Measurements from ENCODE around the gene KLHL29. TPM values are rescaled to one million over a fixed set of nuclear protein-coding genes. Genes with fewer than 3 reads are reported as not detected.

The KLHL29 gene
- total RNA-seq, 1 donor from 2014 or later: 15.1 TPM

DNA sequence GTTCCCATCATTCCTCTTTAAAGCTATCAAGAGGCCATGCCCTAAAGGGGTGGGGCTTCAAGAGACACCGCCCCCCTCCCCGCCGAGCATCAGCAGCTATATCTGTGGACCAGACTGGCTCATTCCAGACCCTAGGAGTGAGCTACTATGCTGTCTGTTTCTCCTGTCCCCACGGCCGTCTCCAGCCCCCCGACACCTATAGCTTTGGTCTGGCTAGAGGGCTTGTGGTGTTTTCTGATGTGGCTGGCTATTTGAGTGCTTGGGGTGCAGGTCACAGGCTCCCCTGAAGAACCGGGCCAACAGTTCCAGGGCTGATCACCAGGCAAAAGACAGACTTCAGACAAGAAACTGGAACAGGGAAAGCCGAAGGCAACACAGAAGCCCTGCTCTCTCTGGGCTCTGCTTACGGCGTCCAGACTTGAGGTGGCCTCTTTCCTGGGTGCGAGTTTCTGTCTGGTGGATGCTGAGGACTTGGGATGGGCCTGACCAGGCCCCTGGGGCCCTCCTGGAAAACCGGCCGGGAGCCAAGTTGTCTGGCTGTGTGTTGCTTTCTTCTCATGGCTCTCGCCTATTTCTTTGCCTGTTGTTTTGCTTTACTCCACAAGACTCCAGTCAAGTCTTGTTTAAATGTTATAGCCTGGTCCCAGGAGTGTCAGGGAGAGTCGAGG, 83.6 kb downstream of the KLHL29 start:
- peaks cover 8% of the 10 kb centered on the region for H3K4me1 ChIP-seq
- H3K27ac ChIP-seq: no peak overlapping the region
- H3K4me3 ChIP-seq: no peak overlapping the region
- no peaks in the 10 kb centered on the region for H3K9me3 ChIP-seq
- DNase-seq: no peak
- intact Hi-C loops (cut with DNase I): no loop called here
- no peaks in the 10 kb centered on the region for H3K36me3 ChIP-seq
- TF ChIP-seq, protein P1, sequence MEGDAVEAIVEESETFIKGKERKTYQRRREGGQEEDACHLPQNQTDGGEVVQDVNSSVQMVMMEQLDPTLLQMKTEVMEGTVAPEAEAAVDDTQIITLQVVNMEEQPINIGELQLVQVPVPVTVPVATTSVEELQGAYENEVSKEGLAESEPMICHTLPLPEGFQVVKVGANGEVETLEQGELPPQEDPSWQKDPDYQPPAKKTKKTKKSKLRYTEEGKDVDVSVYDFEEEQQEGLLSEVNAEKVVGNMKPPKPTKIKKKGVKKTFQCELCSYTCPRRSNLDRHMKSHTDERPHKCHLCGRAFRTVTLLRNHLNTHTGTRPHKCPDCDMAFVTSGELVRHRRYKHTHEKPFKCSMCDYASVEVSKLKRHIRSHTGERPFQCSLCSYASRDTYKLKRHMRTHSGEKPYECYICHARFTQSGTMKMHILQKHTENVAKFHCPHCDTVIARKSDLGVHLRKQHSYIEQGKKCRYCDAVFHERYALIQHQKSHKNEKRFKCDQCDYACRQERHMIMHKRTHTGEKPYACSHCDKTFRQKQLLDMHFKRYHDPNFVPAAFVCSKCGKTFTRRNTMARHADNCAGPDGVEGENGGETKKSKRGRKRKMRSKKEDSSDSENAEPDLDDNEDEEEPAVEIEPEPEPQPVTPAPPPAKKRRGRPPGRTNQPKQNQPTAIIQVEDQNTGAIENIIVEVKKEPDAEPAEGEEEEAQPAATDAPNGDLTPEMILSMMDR (IDR thresholded peaks at IDR 0.05): no peak
- ATAC-seq: no peak
- no peaks in the 10 kb centered on the region for H3K27me3 ChIP-seq

DNA sequence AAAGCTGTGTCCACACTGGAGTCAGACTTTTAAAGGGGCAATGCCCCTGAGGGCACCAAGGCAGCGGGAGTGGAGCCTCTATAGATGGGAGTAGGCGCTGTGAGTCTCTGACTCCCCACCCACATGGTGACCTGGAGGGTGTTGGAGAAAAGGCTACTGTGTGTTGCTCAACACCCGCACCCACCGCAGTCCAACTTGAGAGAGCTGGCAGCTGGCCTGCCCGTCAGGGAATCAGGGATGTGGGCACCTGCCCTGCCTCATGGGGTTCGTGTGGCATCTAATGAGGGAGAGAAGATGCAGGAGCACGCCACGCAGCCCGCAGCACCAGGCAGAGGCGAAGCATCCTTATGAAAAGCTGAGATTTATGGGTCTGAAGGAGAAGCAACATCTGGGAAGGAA, 84.2 kb downstream of the KLHL29 start:
- Histone ChIP-seq H3K27me3 (no peaks in the 10 kb centered on the region), H3K9me3 (no peaks in the 10 kb centered on the region), H3K27ac (no peak overlapping the region), H3K4me3 (no peak overlapping the region), H3K4me1 (peaks cover 8% of the 10 kb centered on the region), H3K36me3 (no peaks in the 10 kb centered on the region)
- DNase-seq (peak; percentile 46), ATAC-seq (no peak)
- TF ChIP-seq, protein P1 (IDR thresholded peaks at IDR 0.05): no peak
- intact Hi-C loops (cut with DNase I): no loop called here

DNA sequence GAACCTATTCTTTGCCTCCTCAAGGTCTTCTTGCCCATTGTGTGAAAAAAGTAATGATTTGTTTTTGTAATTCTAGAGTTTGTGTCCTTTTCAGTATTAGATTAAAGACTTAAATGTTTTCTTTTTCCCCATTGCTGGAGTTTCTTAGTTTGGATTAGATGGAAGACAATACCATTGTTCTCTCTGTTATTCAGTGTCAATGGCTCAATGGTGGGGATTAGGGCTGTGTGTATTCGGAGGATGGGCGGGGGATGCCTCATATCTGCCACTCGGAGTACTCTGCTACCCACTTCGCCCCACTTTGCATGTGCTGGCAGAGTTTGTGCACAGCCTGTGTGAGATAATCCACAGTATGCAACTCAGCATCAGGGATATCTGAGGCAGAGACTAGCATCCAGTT, 90.1 kb downstream of the KLHL29 start:
- DNase-seq: peak; percentile 17
- Histone ChIP-seq H3K4me1 (no peaks in the 10 kb centered on the region), H3K4me3 (no peak overlapping the region), H3K27me3 (no peaks in the 10 kb centered on the region), H3K36me3 (no peaks in the 10 kb centered on the region), H3K27ac (no peak overlapping the region), H3K9me3 (no peaks in the 10 kb centered on the region)
- no peak for ATAC-seq
- intact Hi-C loops (cut with DNase I): no loop called here
- TF ChIP-seq, protein P1 (IDR thresholded peaks at IDR 0.05): no peak

DNA sequence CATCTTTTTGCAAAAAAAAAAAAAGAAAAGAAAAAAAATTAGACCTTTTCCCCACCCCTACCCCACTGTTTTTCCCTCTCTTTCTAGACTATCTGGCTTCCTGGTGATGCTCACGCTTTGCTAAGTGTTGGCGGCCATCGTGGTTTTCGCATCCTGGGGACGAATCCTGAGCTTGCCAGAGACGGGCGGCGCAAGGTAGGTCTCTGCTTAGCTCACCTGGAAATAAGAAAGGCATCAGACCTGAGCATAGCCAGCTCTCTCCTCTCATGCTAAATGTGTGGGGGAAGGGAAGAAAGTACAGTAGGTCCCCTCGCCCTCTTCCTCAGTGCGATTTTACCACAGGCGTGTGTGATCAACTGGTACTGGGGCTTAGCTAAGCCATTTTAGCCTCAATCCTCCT, 90.5 kb downstream of the KLHL29 start:
- DNase-seq: peak; percentile 10
- no peaks in the 10 kb centered on the region for H3K4me1 ChIP-seq
- H3K27ac ChIP-seq: no peak overlapping the region
- no peak for ATAC-seq
- intact Hi-C loops (cut with DNase I): no loop called here
- H3K36me3 ChIP-seq: no peaks in the 10 kb centered on the region
- H3K4me3 ChIP-seq: no peak overlapping the region
- TF ChIP-seq, protein P1 (IDR thresholded peaks at IDR 0.05): no peak
- no peaks in the 10 kb centered on the region for H3K27me3 ChIP-seq
- no peaks in the 10 kb centered on the region for H3K9me3 ChIP-seq

DNA sequence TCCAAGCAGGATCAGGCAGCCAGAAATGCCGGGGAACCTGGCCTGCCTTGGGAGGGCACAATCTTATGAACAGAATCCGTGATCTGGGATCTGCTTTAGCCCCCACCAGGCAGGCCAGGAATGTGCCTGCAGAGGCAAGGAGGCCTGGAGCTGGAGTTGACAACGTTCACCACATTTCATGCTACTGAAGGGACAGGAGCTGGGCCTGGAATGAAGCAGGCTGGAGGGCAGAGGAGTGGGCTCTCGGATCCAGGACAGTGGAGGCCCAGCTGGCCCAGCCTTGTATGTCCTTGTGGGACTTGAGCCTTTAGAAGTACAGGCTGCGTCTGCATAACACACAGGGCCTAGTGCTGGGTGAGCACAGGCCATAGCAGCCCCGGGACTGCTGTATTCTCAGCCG, 91.8 kb downstream of the KLHL29 start:
- intact Hi-C loops (cut with DNase I): no loop called here
- Histone ChIP-seq H3K36me3 (no peaks in the 10 kb centered on the region), H3K27ac (no peak overlapping the region), H3K27me3 (no peaks in the 10 kb centered on the region), H3K4me1 (peaks cover 5% of the 10 kb centered on the region), H3K4me3 (no peak overlapping the region), H3K9me3 (no peaks in the 10 kb centered on the region)
- no peak for ATAC-seq
- DNase-seq: peak; percentile 34
- TF ChIP-seq, protein P1 (IDR thresholded peaks at IDR 0.05): no peak

DNA sequence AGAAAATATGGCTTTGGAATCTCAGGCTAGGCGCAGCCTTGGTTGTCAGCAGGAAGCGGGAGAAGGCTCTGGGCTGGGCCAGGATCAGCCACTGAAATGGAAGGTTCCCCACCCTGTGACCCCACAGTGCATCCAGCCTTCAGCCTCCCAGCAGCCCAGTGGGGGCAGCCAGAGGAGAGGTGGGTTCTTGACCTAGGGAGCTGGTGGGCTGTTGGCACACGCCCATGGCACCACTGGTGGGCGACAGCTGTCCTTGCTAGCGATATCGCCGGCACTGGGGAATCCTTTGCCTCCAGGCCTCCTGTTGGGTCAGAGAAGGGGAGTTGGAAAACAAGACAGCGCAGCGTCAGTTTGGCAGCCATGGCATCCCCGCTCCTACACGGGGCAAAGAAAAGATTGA, 92.4 kb downstream of the KLHL29 start:
- intact Hi-C loops (cut with DNase I): no loop called here
- Histone ChIP-seq H3K27me3 (no peaks in the 10 kb centered on the region), H3K36me3 (no peaks in the 10 kb centered on the region), H3K4me3 (no peak overlapping the region), H3K4me1 (peaks cover 5% of the 10 kb centered on the region), H3K9me3 (no peaks in the 10 kb centered on the region), H3K27ac (no peak overlapping the region)
- TF ChIP-seq, protein P1 (IDR thresholded peaks at IDR 0.05): no peak
- DNase-seq (peak; percentile 27), ATAC-seq (no peak)

Data from upper lobe of right lung (tissue), 1 donor.